PC-9 (cell line): ENCODE data around the gene LMF1. TPM values are rescaled to one million over a fixed set of nuclear protein-coding genes. Genes with fewer than 3 reads are reported as not detected.
A peak's percentile ranks its signal among the peaks of the same experiment; 100 is the strongest.

Source experiments
- BruUV-seq: library from RNA; stranded (reverse); fragments of 400-500 nt; replicated peaks from 2 replicates; lab custom pipeline; 2021; lab: Mats Ljungman, UMichigan
- CTCF ChIA-PET: fragments of 300-600 bp; sonication (Branson Sonifier 250); formaldehyde crosslinking; loops from one replicate; lab custom pipeline; 2022; ENCODE audit warnings: antibody characterized with exemption; lab: Charles Lee
- POLR2A ChIA-PET: fragments of 300-600 bp; sonication (Branson Sonifier 250); formaldehyde crosslinking; loops from one replicate; lab custom pipeline; 2022; ENCODE audit warnings: antibody characterized with exemption; ENCODE audit not compliant: unreplicated experiment; lab: Charles Lee
- DNase-seq, 2 experiments: peaks; one replicate each; pipeline versions ENCODE4 v3.0.0 to v3.0.0-alpha.2; 2015 to 2022; ENCODE audit warnings: mixed read lengths in 1 of 2
- H2AFZ ChIP-seq: fragments of 200-600 bp; sonication (generic); 2 replicates; pipeline ENCODE4 v1.8.1; 2017; ENCODE audit warnings: antibody characterized with exemption
- H3F3A ChIP-seq: fragments of 200-600 bp; sonication (generic); 2 replicates; pipeline ENCODE4 v1.8.1; 2017; ENCODE audit warnings: antibody characterized with exemption, mild to moderate bottlenecking, low read depth; ENCODE audit not compliant: insufficient read depth
- H3K27ac ChIP-seq: fragments of 200-600 bp; sonication (generic); 2 replicates; pipeline ENCODE4 v1.6.1; 2016; ENCODE audit warnings: mixed run types
- H3K27me3 ChIP-seq: fragments of 200-600 bp; sonication (generic); 2 replicates; pipeline ENCODE4 v1.6.1; 2016; ENCODE audit warnings: low read depth, mixed run types; ENCODE audit not compliant: insufficient read depth
- H3K36me3 ChIP-seq: fragments of 200-600 bp; sonication (generic); 2 replicates; pipeline ENCODE4 v1.6.1; 2016; ENCODE audit warnings: low read depth, mixed run types
- H3K4me1 ChIP-seq: fragments of 200-600 bp; sonication (generic); replicated peaks from 2 replicates; pipeline ENCODE4 v1.6.1; 2016; ENCODE audit warnings: mixed run types; ENCODE audit not compliant: insufficient read depth
- H3K4me2 ChIP-seq: fragments of 200-600 bp; sonication (generic); 2 replicates; pipeline ENCODE4 v1.6.1; 2017; ENCODE audit warnings: mixed run types
- H3K4me3 ChIP-seq: fragments of 200-600 bp; sonication (generic); 2 replicates; pipeline ENCODE4 v1.6.1; 2016; ENCODE audit warnings: mixed run types
- H3K79me2 ChIP-seq: fragments of 200-600 bp; sonication (generic); 2 replicates; pipeline ENCODE4 v1.6.1; 2017; ENCODE audit warnings: low read depth, mixed run types
- H3K9me2 ChIP-seq: fragments of 200-600 bp; sonication (generic); 2 replicates; pipeline ENCODE4 v1.8.1; 2017; ENCODE audit warnings: mild to moderate bottlenecking; ENCODE audit not compliant: insufficient read depth
- H3K9me3 ChIP-seq: fragments of 200-600 bp; sonication (generic); 2 replicates; pipeline ENCODE4 v1.8.1; 2016; ENCODE audit warnings: low read depth; ENCODE audit not compliant: insufficient read depth
- H4K20me1 ChIP-seq: fragments of 200-600 bp; sonication (generic); 2 replicates; pipeline ENCODE4 v1.8.1; 2017; ENCODE audit not compliant: insufficient read depth
- CTCF ChIP-seq: fragments of 200-600 bp; sonication (generic); conservative IDR thresholded peaks from 2 replicates; pipeline ENCODE4 v1.6.1; 2017; ENCODE audit warnings: mixed run types, antibody characterized with exemption, mild to moderate bottlenecking, moderate library complexity
- EZH2 ChIP-seq: fragments of 200-600 bp; sonication (generic); IDR thresholded peaks from 2 replicates; pipeline ENCODE4 v1.8.0; 2017; ENCODE audit warnings: antibody characterized with exemption, low read depth
- intact Hi-C: fragments of 100-400 bp; cut with micrococcal nuclease; formaldehyde crosslinking; loops from one replicate; pipeline ENCODE4 v1.10.0; 2022; ENCODE audit not compliant: unreplicated experiment
- total RNA-seq: library from RNA; stranded (reverse); gene quantifications from 2 replicates; pipeline ENCODE4 v1.2.3, GENCODE V29; 2021

LMF1 gene
- total RNA-seq, 1 experiment from 2014 or later, result 31.3 TPM

- no peak overlapping the region for H3K27ac ChIP-seq
- no peaks in the 10 kb centered on the region for H3K36me3 ChIP-seq
- no peaks in the 10 kb centered on the region for H4K20me1 ChIP-seq
- H3K79me2 ChIP-seq, result no peaks in the 10 kb centered on the region
- H3K9me2 ChIP-seq, result no peaks in the 10 kb centered on the region
- H3K4me2 ChIP-seq, result no peak overlapping the region
- no peaks in the 10 kb centered on the region for H3K27me3 ChIP-seq
- CTCF ChIA-PET, result no interaction called here
- POLR2A ChIA-PET, result no interaction called here
- no peaks in the 10 kb centered on the region for H3F3A ChIP-seq
- H2AFZ ChIP-seq, result no peak overlapping the region
- intact Hi-C loops, result no loop called here
- no peak overlapping the region for H3K4me3 ChIP-seq
- DNase-seq, result no peak
- no TSS peak for BruUV-seq
- H3K4me1 ChIP-seq, result no peaks in the 10 kb centered on the region
- no peaks in the 10 kb centered on the region for H3K9me3 ChIP-seq
- TF ChIP-seq EZH2, result no peak
- TF ChIP-seq CTCF, result no peak
Measured at GRCh38 chr16:947255-947921, 23.4 kb downstream of the LMF1 start.

GRCh38 chr16:946048-946395 is 24.8 kb downstream of the LMF1 start:
- no peaks in the 10 kb centered on the region for H3K36me3 ChIP-seq
- no peak overlapping the region for H3K4me2 ChIP-seq
- intact Hi-C loops, result no loop called here
- TF ChIP-seq CTCF (no peak), EZH2 (no peak)
- H2AFZ ChIP-seq, result no peak overlapping the region
- ChIA-PET POLR2A (no interaction called here), CTCF (interaction anchor here (0.5 kb wide), 1 partner anchor 18 kb away, joined by 7 read pairs; no protein-coding TSS in a partner anchor)
- H3K79me2 ChIP-seq, result no peaks in the 10 kb centered on the region
- H3K9me2 ChIP-seq, result no peaks in the 10 kb centered on the region
- H4K20me1 ChIP-seq, result no peaks in the 10 kb centered on the region
- H3K27ac ChIP-seq, result no peak overlapping the region
- no peaks in the 10 kb centered on the region for H3K27me3 ChIP-seq
- no peaks in the 10 kb centered on the region for H3K4me1 ChIP-seq
- no peaks in the 10 kb centered on the region for H3K9me3 ChIP-seq
- BruUV-seq, result no TSS peak
- H3F3A ChIP-seq, result no peaks in the 10 kb centered on the region
- DNase-seq, result peak in 1 of 2 experiments; percentile 43
- H3K4me3 ChIP-seq, result no peak overlapping the region

GRCh38 chr16:945271-946047 is 25.3 kb downstream of the LMF1 start:
- DNase-seq, result no peak
- no peak for TF ChIP-seq EZH2
- no peak for TF ChIP-seq CTCF
- intact Hi-C loops, result no loop called here
- H3K4me1 ChIP-seq, result no peaks in the 10 kb centered on the region
- H4K20me1 ChIP-seq, result no peaks in the 10 kb centered on the region
- H3K27ac ChIP-seq, result no peak overlapping the region
- no peaks in the 10 kb centered on the region for H3K27me3 ChIP-seq
- no peak overlapping the region for H3K4me2 ChIP-seq
- H3K9me2 ChIP-seq, result no peaks in the 10 kb centered on the region
- no peak overlapping the region for H2AFZ ChIP-seq
- no peaks in the 10 kb centered on the region for H3K79me2 ChIP-seq
- H3K36me3 ChIP-seq, result no peaks in the 10 kb centered on the region
- H3K9me3 ChIP-seq, result no peaks in the 10 kb centered on the region
- no peak overlapping the region for H3K4me3 ChIP-seq
- ChIA-PET CTCF (interaction anchor here (0.5 kb wide), 1 partner anchor 19 kb away, joined by 7 read pairs; no protein-coding TSS in a partner anchor), POLR2A (no interaction called here)
- BruUV-seq, result no TSS peak
- H3F3A ChIP-seq, result no peaks in the 10 kb centered on the region
